GM23338 (cell line): Measurements from ENCODE around the gene AKAP10. TPM values are rescaled to one million over a fixed set of nuclear protein-coding genes. Genes with fewer than 3 reads are reported as not detected.

ENCODE experiments used
- ATAC-seq: fragments of 200-7000 bp; cut with Tn5 transposase; 3 replicates; pipeline ENCODE4 v1.9.1; 2020
- DNase-seq: peaks from one replicate; pipeline ENCODE4 v3.0.0-alpha.2; 2015; ENCODE audit warnings: low spot score
- H2AFZ ChIP-seq: fragments of 200-600 bp; sonication (generic); 2 replicates; pipeline ENCODE4 v1.8.0; 2016; ENCODE audit warnings: antibody characterized with exemption, mild to moderate bottlenecking, moderate library complexity
- H3F3A ChIP-seq: fragments of 200-600 bp; sonication (generic); replicated peaks from 2 replicates; pipeline ENCODE4 v1.8.0; 2017; ENCODE audit warnings: antibody characterized with exemption, mixed run types, low read depth
- H3K27ac ChIP-seq: fragments of 200-600 bp; sonication (generic); 2 replicates; pipeline ENCODE4 v1.6.1; 2016; ENCODE audit warnings: low read depth
- H3K27me3 ChIP-seq: fragments of 200-600 bp; sonication (generic); 2 replicates; pipeline ENCODE4 v1.8.0; 2016; ENCODE audit warnings: mild to moderate bottlenecking, mixed run types, moderate library complexity; ENCODE audit not compliant: insufficient read depth
- H3K36me3 ChIP-seq: fragments of 200-600 bp; sonication (generic); 2 replicates; pipeline ENCODE4 v1.8.0; 2016; ENCODE audit warnings: mild to moderate bottlenecking; ENCODE audit not compliant: insufficient read depth
- H3K4me1 ChIP-seq: fragments of 200-600 bp; sonication (generic); 2 replicates; pipeline ENCODE4 v1.8.0; 2016; ENCODE audit warnings: mild to moderate bottlenecking, moderate library complexity; ENCODE audit not compliant: insufficient read depth
- H3K4me2 ChIP-seq: fragments of 200-600 bp; sonication (generic); 2 replicates; pipeline ENCODE4 v1.7.1; 2017; ENCODE audit warnings: mixed run types
- H3K4me3 ChIP-seq: fragments of 200-600 bp; sonication (generic); 2 replicates; pipeline ENCODE4 v1.6.1; 2016; ENCODE audit warnings: mixed run types
- H3K79me2 ChIP-seq: fragments of 200-600 bp; sonication (generic); replicated peaks from 2 replicates; pipeline ENCODE4 v1.8.0; 2017; ENCODE audit warnings: mild to moderate bottlenecking; ENCODE audit not compliant: insufficient read depth
- H3K9me2 ChIP-seq: fragments of 200-600 bp; sonication (generic); 2 replicates; pipeline ENCODE4 v1.8.0; 2017; ENCODE audit not compliant: insufficient read depth
- H4K20me1 ChIP-seq: fragments of 200-600 bp; sonication (generic); replicated peaks from 2 replicates; pipeline ENCODE4 v1.8.0; 2017; ENCODE audit warnings: mild to moderate bottlenecking; ENCODE audit not compliant: insufficient read depth
- H3K27ac Mint-ChIP-seq: 2 replicates; pipeline ENCODE4 v1.8.0; 2020; ENCODE audit warnings: inconsistent platforms, mild to moderate bottlenecking, moderate library complexity, mixed read lengths
- H3K27me3 Mint-ChIP-seq: 3 replicates; pipeline ENCODE4 v1.8.0; 2022; ENCODE audit warnings: low read depth, mild to moderate bottlenecking, moderate library complexity, mixed read lengths, inconsistent platforms; ENCODE audit not compliant: insufficient read depth, poor library complexity
- H3K36me3 Mint-ChIP-seq: 3 replicates; pipeline ENCODE4 v1.8.0; 2021; ENCODE audit warnings: low read depth, mild to moderate bottlenecking, inconsistent platforms, moderate library complexity, mixed read lengths
- H3K4me1 Mint-ChIP-seq: 3 replicates; pipeline ENCODE4 v1.8.0; 2020; ENCODE audit warnings: mild to moderate bottlenecking, inconsistent platforms, mixed read lengths
- H3K4me3 Mint-ChIP-seq: 3 replicates; pipeline ENCODE4 v1.8.0; 2021; ENCODE audit warnings: moderate library complexity, mild to moderate bottlenecking, inconsistent platforms, mixed read lengths
- H3K9me3 Mint-ChIP-seq: 3 replicates; pipeline ENCODE4 v1.8.0; 2020; ENCODE audit warnings: moderate library complexity, mild to moderate bottlenecking, inconsistent platforms, mixed read lengths
- ETS1 ChIP-seq: IDR thresholded peaks from 2 replicates; pipeline ENCODE4 v1.6.1; 2016; ENCODE audit warnings: antibody characterized with exemption
- EZH2phosphoT487 ChIP-seq: fragments of 200-600 bp; sonication (generic); IDR thresholded peaks from one replicate; pipeline ENCODE4 v1.8.1; 2018; ENCODE audit warnings: antibody characterized with exemption; ENCODE audit not compliant: unreplicated experiment
- polyA plus RNA-seq: library from polyadenylated mRNA; unstranded; fragments of >200 nt; fragmentation: Nextera tagmentation; extraction: Ambion mirVana; gene quantifications from 2 replicates; pipeline ENCODE4 v1.2.1, GENCODE V29; 2016
- total RNA-seq: library from RNA; depleted of rRNA; stranded (reverse); fragments of >200 nt; shearing (Covaris generic); gene quantifications from 2 replicates; pipeline ENCODE4 v1.2.3, GENCODE V29; 2014
- TF ChIP-seq, protein P1 (sequence below): fragments of 250-450 bp; sonication (Bioruptor Pico); IDR thresholded peaks from 2 replicates; pipeline ENCODE4 v1.5.0; 2020; ENCODE audit warnings: mild to moderate bottlenecking, moderate library complexity

The AKAP10 gene
- total and polyA plus RNA-seq, 2 experiments from 2014 or later = 16.7 to 25.9 TPM

DNA sequence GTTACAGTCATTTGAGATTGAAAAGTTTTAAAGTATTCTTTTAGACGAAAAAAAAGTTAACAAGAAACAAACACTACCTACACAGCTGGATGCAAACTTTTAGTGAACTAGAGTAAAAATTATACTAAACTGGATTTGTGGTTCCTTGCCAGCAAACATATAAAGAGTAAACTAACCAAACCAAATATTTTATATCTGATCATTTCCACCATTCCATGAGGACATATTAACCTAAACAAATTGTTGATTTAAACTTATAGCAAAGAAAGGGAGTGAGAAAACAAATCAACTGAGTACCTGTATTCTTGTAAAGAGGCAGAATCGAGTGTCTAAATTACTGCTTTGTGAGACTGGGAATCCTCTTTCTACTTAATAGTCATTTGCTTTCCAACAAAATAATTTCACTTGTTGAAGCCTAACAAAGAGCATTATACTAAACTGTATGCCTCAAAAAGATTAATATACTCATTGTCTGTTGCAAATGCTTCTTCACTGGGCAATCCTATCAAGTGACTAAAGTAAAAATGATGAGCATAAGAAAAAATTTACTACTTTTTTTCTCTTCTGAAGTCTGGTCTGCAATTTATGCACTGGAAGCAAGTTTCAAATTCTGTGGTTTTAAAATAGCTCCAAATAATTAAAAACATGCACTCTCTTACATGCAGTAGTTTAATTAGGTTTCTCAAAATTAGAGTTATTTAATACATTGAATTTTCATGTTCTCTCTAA lies 37.5 kb downstream of the AKAP10 start:
- Histone ChIP-seq H3K9me2 (no peaks in the 10 kb centered on the region), H3K4me3 (no peak overlapping the region), H4K20me1 (0 out of 2 replicates have a peak, but pooled peaks cover 3% of the 10 kb centered on the region), H3K79me2 (peaks cover 18% of the 10 kb centered on the region), H3K27me3 (no peaks in the 10 kb centered on the region), H3K36me3 (peaks cover 18% of the 10 kb centered on the region; the same call in 1 of the 2 replicates), H3K4me1 (0 out of 2 replicates have a peak, but pooled peaks cover 7% of the 10 kb centered on the region), H3K4me2 (no peak overlapping the region), H3F3A (no peaks in the 10 kb centered on the region), H3K27ac (0 out of 2 replicates have a peak overlapping the region, but pooled peaks have one; percentile 43), H2AFZ (no peak overlapping the region)
- ATAC-seq = no peak
- Mint-ChIP-seq H3K4me3 (no peak overlapping the region), H3K9me3 (no peaks in the 10 kb centered on the region), H3K4me1 (peaks cover 20% of the 10 kb centered on the region), H3K27ac (no peak overlapping the region; the same call in 1 of the 2 replicates), H3K27me3 (peaks cover 5% of the 10 kb centered on the region), H3K36me3 (peaks cover 42% of the 10 kb centered on the region)
- TF ChIP-seq ETS1 = no peak
- no peak for DNase-seq

DNA sequence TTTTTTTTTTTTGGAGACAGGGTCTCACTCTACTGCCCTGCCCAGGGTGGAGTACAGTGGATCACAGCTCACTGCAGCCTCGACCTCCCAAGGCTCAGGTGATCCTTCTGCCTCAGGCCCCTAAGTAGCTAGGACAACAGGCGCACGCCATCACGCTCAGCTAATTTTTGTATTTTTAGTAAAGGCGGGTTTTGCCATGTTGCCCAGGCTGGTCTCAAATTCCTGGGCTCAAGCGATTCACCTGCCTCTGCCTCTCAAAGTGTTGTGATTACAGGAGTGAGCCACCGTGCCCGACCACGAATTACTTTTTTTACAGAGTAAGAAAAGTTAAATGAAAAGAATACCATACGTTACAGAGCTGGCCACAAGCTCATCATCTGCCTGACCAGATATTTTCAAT lies 38.9 kb downstream of the AKAP10 start:
- TF ChIP-seq EZH2phosphoT487 = no peak
- TF ChIP-seq, protein P1, sequence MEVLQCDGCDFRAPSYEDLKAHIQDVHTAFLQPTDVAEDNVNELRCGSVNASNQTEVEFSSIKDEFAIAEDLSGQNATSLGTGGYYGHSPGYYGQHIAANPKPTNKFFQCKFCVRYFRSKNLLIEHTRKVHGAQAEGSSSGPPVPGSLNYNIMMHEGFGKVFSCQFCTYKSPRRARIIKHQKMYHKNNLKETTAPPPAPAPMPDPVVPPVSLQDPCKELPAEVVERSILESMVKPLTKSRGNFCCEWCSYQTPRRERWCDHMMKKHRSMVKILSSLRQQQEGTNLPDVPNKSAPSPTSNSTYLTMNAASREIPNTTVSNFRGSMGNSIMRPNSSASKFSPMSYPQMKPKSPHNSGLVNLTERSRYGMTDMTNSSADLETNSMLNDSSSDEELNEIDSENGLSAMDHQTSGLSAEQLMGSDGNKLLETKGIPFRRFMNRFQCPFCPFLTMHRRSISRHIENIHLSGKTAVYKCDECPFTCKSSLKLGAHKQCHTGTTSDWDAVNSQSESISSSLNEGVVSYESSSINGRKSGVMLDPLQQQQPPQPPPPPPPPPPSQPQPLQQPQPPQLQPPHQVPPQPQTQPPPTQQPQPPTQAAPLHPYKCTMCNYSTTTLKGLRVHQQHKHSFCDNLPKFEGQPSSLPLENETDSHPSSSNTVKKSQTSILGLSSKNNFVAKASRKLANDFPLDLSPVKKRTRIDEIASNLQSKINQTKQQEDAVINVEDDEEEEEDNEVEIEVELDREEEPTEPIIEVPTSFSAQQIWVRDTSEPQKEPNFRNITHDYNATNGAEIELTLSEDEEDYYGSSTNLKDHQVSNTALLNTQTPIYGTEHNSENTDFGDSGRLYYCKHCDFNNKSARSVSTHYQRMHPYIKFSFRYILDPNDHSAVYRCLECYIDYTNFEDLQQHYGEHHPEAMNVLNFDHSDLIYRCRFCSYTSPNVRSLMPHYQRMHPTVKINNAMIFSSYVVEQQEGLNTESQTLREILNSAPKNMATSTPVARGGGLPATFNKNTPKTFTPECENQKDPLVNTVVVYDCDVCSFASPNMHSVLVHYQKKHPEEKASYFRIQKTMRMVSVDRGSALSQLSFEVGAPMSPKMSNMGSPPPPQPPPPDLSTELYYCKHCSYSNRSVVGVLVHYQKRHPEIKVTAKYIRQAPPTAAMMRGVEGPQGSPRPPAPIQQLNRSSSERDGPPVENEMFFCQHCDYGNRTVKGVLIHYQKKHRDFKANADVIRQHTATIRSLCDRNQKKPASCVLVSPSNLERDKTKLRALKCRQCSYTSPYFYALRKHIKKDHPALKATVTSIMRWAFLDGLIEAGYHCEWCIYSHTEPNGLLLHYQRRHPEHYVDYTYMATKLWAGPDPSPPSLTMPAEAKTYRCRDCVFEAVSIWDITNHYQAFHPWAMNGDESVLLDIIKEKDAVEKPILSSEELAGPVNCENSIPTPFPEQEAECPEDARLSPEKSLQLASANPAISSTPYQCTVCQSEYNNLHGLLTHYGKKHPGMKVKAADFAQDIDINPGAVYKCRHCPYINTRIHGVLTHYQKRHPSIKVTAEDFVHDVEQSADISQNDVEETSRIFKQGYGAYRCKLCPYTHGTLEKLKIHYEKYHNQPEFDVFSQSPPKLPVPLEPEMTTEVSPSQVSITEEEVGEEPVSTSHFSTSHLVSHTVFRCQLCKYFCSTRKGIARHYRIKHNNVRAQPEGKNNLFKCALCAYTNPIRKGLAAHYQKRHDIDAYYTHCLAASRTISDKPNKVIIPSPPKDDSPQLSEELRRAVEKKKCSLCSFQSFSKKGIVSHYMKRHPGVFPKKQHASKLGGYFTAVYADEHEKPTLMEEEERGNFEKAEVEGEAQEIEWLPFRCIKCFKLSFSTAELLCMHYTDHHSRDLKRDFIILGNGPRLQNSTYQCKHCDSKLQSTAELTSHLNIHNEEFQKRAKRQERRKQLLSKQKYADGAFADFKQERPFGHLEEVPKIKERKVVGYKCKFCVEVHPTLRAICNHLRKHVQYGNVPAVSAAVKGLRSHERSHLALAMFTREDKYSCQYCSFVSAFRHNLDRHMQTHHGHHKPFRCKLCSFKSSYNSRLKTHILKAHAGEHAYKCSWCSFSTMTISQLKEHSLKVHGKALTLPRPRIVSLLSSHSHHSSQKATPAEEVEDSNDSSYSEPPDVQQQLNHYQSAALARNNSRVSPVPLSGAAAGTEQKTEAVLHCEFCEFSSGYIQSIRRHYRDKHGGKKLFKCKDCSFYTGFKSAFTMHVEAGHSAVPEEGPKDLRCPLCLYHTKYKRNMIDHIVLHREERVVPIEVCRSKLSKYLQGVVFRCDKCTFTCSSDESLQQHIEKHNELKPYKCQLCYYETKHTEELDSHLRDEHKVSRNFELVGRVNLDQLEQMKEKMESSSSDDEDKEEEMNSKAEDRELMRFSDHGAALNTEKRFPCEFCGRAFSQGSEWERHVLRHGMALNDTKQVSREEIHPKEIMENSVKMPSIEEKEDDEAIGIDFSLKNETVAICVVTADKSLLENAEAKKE (CRISPR knock-in tag) = no peak

More for the DNA sequence above, 38.9 kb downstream of the AKAP10 start:
- Histone ChIP-seq H3K4me3 (no peak overlapping the region), H3K27ac (no peak overlapping the region), H3K79me2 (peaks cover 11% of the 10 kb centered on the region; the same call in 1 of the 2 replicates), H2AFZ (no peak overlapping the region), H3K4me2 (no peak overlapping the region), H4K20me1 (0 out of 2 replicates have a peak, but pooled peaks cover 3% of the 10 kb centered on the region), H3F3A (no peaks in the 10 kb centered on the region), H3K9me2 (no peaks in the 10 kb centered on the region), H3K36me3 (peaks cover 26% of the 10 kb centered on the region; the same call in 1 of the 2 replicates), H3K4me1 (0 out of 2 replicates have a peak, but pooled peaks cover 7% of the 10 kb centered on the region), H3K27me3 (no peaks in the 10 kb centered on the region)
- no peak overlapping the region for H3K27ac Mint-ChIP-seq
- H3K36me3 Mint-ChIP-seq = peaks cover 42% of the 10 kb centered on the region
- ATAC-seq (no peak), DNase-seq (no peak)
- H3K27me3 Mint-ChIP-seq = peaks cover 5% of the 10 kb centered on the region
- H3K9me3 Mint-ChIP-seq = no peaks in the 10 kb centered on the region
- no peak overlapping the region for H3K4me3 Mint-ChIP-seq
- H3K4me1 Mint-ChIP-seq = peaks cover 20% of the 10 kb centered on the region
